HEK293 (cell line): ENCODE results near the gene DSCAM.

Experiments used
- CTCF ChIA-PET: fragments of 350-600 bp; formaldehyde crosslinking; extraction: SDS; loops from one replicate; lab custom pipeline; 2021; ENCODE audit warnings: antibody characterized with exemption; lab: Yijun Ruan, JAX
- POLR2A ChIA-PET: fragments of 300-600 bp; formaldehyde crosslinking; extraction: SDS; loops from one replicate; lab custom pipeline; 2020; ENCODE audit warnings: antibody characterized with exemption, inconsistent platforms; lab: Yijun Ruan, JAX
- H3K27ac ChIP-seq: fragments of 200-500 bp; sonication (Bioruptor generic); 2 replicates; pipeline ENCODE4 v1.5.1; 2014; ENCODE audit warnings: low read depth, low read length, control low read depth, inconsistent platforms; ENCODE audit errors: extremely low read depth
- H3K36me3 ChIP-seq, 2 experiments: fragments of 200-500 bp in 1 of 2; sonication (Bioruptor generic) in 1 of 2; 1 replicate in 1 of 2; 2 replicates in 1 of 2; pipeline ENCODE4 v1.5.1; 2014 to 2017; ENCODE audit warnings: inconsistent platforms in 2 of 2, low read length in 2 of 2; ENCODE audit not compliant: control insufficient read depth in 2 of 2, insufficient read depth in 1 of 2
- H3K4me1 ChIP-seq: fragments of 200-500 bp; sonication (Bioruptor generic); 2 replicates; pipeline ENCODE4 v1.5.1; 2014; ENCODE audit warnings: mild to moderate bottlenecking, low read length, inconsistent platforms; ENCODE audit not compliant: control insufficient read depth, insufficient read depth
- H3K4me3 ChIP-seq: 2 replicates; pipeline ENCODE4 v1.5.1; 2011; ENCODE audit warnings: low read depth, mild to moderate bottlenecking, control low read depth, low read length, moderate library complexity
- H3K9me3 ChIP-seq: fragments of 200-500 bp; sonication (Bioruptor generic); 2 replicates; pipeline ENCODE4 v1.5.1; 2014; ENCODE audit warnings: low read depth, low read length, inconsistent platforms; ENCODE audit not compliant: control insufficient read depth, insufficient read depth
- BCL11A ChIP-seq: fragments of 450-650 bp; formaldehyde crosslinking; IDR thresholded peaks from 2 replicates; pipeline ENCODE4 v1.5.1; 2016; ENCODE audit warnings: low read depth, missing biosample characterization, missing genetic modification characterization
- HOXC10 ChIP-seq: sonication (generic); formaldehyde crosslinking; IDR thresholded peaks from 2 replicates; pipeline ENCODE4 v1.8.1; 2023; ENCODE audit warnings: mild to moderate bottlenecking, missing genetic modification reagents
- KLF10 ChIP-seq: fragments of 450-650 bp; IDR thresholded peaks from 2 replicates; pipeline ENCODE4 v1.5.1; 2018; ENCODE audit warnings: missing biosample characterization, mild to moderate bottlenecking, missing genetic modification characterization
- KLF16 ChIP-seq: fragments of 450-650 bp; formaldehyde crosslinking; IDR thresholded peaks from 2 replicates; pipeline ENCODE4 v1.5.1; 2017; ENCODE audit warnings: missing biosample characterization, missing genetic modification characterization
- SALL2 ChIP-seq: fragments of 450-650 bp; formaldehyde crosslinking; IDR thresholded peaks from 2 replicates; pipeline ENCODE4 v1.5.0; 2017; ENCODE audit warnings: missing biosample characterization, mild to moderate bottlenecking, missing genetic modification characterization, borderline replicate concordance
- SP2 ChIP-seq: fragments of 450-650 bp; formaldehyde crosslinking; IDR thresholded peaks from 2 replicates; pipeline ENCODE4 v1.5.1; 2016; ENCODE audit warnings: missing biosample characterization, missing genetic modification characterization
- ZBTB17 ChIP-seq: fragments of 450-650 bp; formaldehyde crosslinking; IDR thresholded peaks from 2 replicates; pipeline ENCODE4 v1.5.1; 2016; ENCODE audit warnings: missing biosample characterization, missing genetic modification characterization
- ZFP37 ChIP-seq: fragments of 450-650 bp; formaldehyde crosslinking; IDR thresholded peaks from 2 replicates; pipeline ENCODE4 v1.5.1; 2016; ENCODE audit warnings: missing biosample characterization, missing genetic modification characterization
- ZNF184 ChIP-seq: fragments of 450-650 bp; IDR thresholded peaks from 2 replicates; pipeline ENCODE4 v1.5.1; 2018; ENCODE audit warnings: missing biosample characterization, mild to moderate bottlenecking, missing genetic modification characterization
- ZNF19 ChIP-seq: fragments of 450-650 bp; formaldehyde crosslinking; IDR thresholded peaks from 2 replicates; pipeline ENCODE4; 2016; ENCODE audit warnings: missing biosample characterization, missing genetic modification characterization, low read depth
- ZNF223 ChIP-seq: fragments of 450-650 bp; formaldehyde crosslinking; IDR thresholded peaks from 2 replicates; pipeline ENCODE4 v1.5.1; 2016; ENCODE audit warnings: missing biosample characterization, missing genetic modification characterization
- ZNF248 ChIP-seq: fragments of 450-650 bp; formaldehyde crosslinking; IDR thresholded peaks from 2 replicates; pipeline ENCODE4 v1.5.1; 2017; ENCODE audit warnings: missing biosample characterization, missing genetic modification characterization
- ZNF274 ChIP-seq, 2 experiments: fragments of 200-500 bp in 1 of 2; fragments of 450-650 bp in 1 of 2; sonication (Bioruptor generic) in 1 of 2; formaldehyde crosslinking in 1 of 2; IDR thresholded peaks; 2 replicates each; pipeline versions ENCODE4 v1.5.1 to v1.6.1; 2014 to 2016; ENCODE audit warnings: borderline replicate concordance in 1 of 2, inconsistent platforms in 1 of 2, low read length in 1 of 2, missing biosample characterization in 1 of 2, missing genetic modification characterization in 1 of 2
- ZNF366 ChIP-seq: fragments of 450-650 bp; formaldehyde crosslinking; conservative IDR thresholded peaks from 2 replicates; pipeline ENCODE4 v1.5.1; 2016; ENCODE audit warnings: missing biosample characterization, missing genetic modification characterization
- ZNF391 ChIP-seq: fragments of 450-650 bp; formaldehyde crosslinking; IDR thresholded peaks from 2 replicates; pipeline ENCODE4 v1.5.1; 2016; ENCODE audit warnings: low read depth, missing biosample characterization, missing genetic modification characterization, borderline replicate concordance
- ZNF426 ChIP-seq: fragments of 450-650 bp; formaldehyde crosslinking; IDR thresholded peaks from 2 replicates; pipeline ENCODE4 v1.5.1; 2017; ENCODE audit warnings: missing biosample characterization, missing genetic modification characterization, mild to moderate bottlenecking, inconsistent platforms, moderate library complexity
- ZNF514 ChIP-seq: fragments of 450-650 bp; formaldehyde crosslinking; IDR thresholded peaks from 2 replicates; pipeline ENCODE4 v1.5.1; 2016; ENCODE audit warnings: missing biosample characterization, missing genetic modification characterization
- ZSCAN23 ChIP-seq: fragments of 450-650 bp; formaldehyde crosslinking; IDR thresholded peaks from 2 replicates; pipeline ENCODE4 v1.5.1; 2016; ENCODE audit warnings: missing biosample characterization, missing genetic modification characterization
- TF ChIP-seq, protein P1 (sequence below): fragments of 450-650 bp; formaldehyde crosslinking; IDR thresholded peaks from 2 replicates; pipeline ENCODE4 v1.5.1; 2016; ENCODE audit warnings: missing biosample characterization, missing genetic modification characterization, low read depth
- TF ChIP-seq, protein P2 (sequence below): fragments of 450-650 bp; formaldehyde crosslinking; IDR thresholded peaks from 2 replicates; pipeline ENCODE4 v1.5.1; 2016; ENCODE audit warnings: missing biosample characterization, missing genetic modification characterization
- TF ChIP-seq, protein P3 (sequence below): fragments of 450-650 bp; formaldehyde crosslinking; IDR thresholded peaks from 2 replicates; pipeline ENCODE4 v1.5.1; 2016; ENCODE audit warnings: missing biosample characterization, missing genetic modification characterization, low read depth
- TF ChIP-seq, protein P4 (sequence below): fragments of 450-650 bp; formaldehyde crosslinking; IDR thresholded peaks from 2 replicates; pipeline ENCODE4 v1.5.1; 2016; ENCODE audit warnings: missing biosample characterization, missing genetic modification characterization
- TF ChIP-seq, protein P5 (sequence below): fragments of 450-650 bp; formaldehyde crosslinking; IDR thresholded peaks from 2 replicates; pipeline ENCODE4 v1.5.1; 2016; ENCODE audit warnings: missing biosample characterization, missing genetic modification characterization

DSCAM gene

DNA sequence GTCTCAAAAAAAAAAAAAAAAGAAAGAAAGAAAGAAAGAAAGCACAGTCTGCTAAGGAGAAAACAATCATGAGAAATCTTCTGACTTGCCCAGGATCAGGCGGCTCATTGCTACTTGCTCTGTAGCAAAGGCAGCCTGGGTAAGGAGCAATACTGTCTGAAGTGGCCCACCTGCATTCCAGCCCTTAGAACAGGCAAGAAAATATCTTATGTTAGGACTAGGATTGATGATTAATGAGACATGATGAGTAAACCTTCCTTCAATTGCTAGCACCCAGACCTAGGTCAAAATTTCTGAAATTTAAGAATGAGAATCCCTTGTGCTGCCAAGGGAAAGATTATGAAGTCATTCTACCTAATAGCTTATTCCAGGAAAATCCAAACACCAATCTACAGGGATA, 140.8 kb downstream of the DSCAM start:
- ChIA-PET POLR2A (no interaction called here), CTCF (interaction anchor here (0.7 kb wide), 1 partner anchor 40 kb away, joined by 4 read pairs; no protein-coding TSS in a partner anchor)
- H3K4me1 ChIP-seq, result no peaks in the 10 kb centered on the region
- no peaks in the 10 kb centered on the region for H3K36me3 ChIP-seq
- TF ChIP-seq ZNF184 (no peak), ZNF19 (tag by site-specific recombination) (no peak), SALL2 (tag by site-specific recombination) (no peak), BCL11A (tag by site-specific recombination) (no peak), ZNF366 (tag by site-specific recombination) (no peak), HOXC10 (no peak)
- TF ChIP-seq, protein P1, sequence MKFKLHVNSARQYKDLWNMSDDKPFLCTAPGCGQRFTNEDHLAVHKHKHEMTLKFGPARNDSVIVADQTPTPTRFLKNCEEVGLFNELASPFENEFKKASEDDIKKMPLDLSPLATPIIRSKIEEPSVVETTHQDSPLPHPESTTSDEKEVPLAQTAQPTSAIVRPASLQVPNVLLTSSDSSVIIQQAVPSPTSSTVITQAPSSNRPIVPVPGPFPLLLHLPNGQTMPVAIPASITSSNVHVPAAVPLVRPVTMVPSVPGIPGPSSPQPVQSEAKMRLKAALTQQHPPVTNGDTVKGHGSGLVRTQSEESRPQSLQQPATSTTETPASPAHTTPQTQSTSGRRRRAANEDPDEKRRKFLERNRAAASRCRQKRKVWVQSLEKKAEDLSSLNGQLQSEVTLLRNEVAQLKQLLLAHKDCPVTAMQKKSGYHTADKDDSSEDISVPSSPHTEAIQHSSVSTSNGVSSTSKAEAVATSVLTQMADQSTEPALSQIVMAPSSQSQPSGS (tag by site-specific recombination), result no peak
- H3K9me3 ChIP-seq, result no peaks in the 10 kb centered on the region
- no peak overlapping the region for H3K27ac ChIP-seq
- H3K4me3 ChIP-seq, result no peak overlapping the region

DNA sequence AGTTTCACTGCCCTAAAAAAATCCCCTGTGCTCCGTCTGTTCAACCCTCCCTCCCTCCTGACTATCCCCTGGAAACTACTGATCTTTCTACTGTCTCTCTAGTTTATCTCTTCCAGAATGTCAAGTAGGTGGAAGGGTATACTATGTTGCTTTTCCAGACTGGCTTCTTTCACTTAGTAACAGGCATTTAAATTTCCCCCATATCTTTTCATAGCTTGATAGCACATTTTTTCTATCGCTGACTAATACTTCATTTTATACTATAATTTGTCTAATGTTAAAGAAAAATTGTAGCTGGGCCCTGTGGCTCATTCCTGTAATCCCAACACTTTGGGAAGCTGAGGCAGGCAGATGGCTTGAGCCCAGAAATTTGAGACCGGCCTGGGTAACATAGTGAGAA, 142.8 kb downstream of the DSCAM start:
- H3K27ac ChIP-seq, result no peak overlapping the region
- H3K9me3 ChIP-seq, result no peaks in the 10 kb centered on the region
- H3K36me3 ChIP-seq, result no peaks in the 10 kb centered on the region
- CTCF ChIA-PET, result interaction anchor here (0.7 kb wide), 2 partner anchors 12 to 1425 kb away, joined by 3 read pairs; no protein-coding TSS in a partner anchor
- no peak overlapping the region for H3K4me3 ChIP-seq
- H3K4me1 ChIP-seq, result no peaks in the 10 kb centered on the region
- POLR2A ChIA-PET, result no interaction called here
- TF ChIP-seq ZNF514 (no peak), ZNF391 (no peak), ZNF223 (no peak), KLF16 (no peak), ZBTB17 (tag by site-specific recombination) (no peak), ZNF274 (IDR thresholded peaks at IDR 0.05; ENCODE audit: low read length) (no peak), ZNF274 (tag by site-specific recombination; IDR thresholded peaks at IDR 0.05; ENCODE audit: borderline replicate concordance) (no peak), ZNF248 (no peak), ZSCAN23 (tag by site-specific recombination) (no peak), KLF10 (tag by site-specific recombination) (no peak), SP2 (tag by site-specific recombination) (no peak), ZFP37 (tag by site-specific recombination) (no peak), ZNF426 (tag by site-specific recombination) (no peak)
- TF ChIP-seq, protein P2, sequence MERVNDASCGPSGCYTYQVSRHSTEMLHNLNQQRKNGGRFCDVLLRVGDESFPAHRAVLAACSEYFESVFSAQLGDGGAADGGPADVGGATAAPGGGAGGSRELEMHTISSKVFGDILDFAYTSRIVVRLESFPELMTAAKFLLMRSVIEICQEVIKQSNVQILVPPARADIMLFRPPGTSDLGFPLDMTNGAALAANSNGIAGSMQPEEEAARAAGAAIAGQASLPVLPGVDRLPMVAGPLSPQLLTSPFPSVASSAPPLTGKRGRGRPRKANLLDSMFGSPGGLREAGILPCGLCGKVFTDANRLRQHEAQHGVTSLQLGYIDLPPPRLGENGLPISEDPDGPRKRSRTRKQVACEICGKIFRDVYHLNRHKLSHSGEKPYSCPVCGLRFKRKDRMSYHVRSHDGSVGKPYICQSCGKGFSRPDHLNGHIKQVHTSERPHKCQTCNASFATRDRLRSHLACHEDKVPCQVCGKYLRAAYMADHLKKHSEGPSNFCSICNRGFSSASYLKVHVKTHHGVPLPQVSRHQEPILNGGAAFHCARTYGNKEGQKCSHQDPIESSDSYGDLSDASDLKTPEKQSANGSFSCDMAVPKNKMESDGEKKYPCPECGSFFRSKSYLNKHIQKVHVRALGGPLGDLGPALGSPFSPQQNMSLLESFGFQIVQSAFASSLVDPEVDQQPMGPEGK, result no peak
- TF ChIP-seq, protein P3, sequence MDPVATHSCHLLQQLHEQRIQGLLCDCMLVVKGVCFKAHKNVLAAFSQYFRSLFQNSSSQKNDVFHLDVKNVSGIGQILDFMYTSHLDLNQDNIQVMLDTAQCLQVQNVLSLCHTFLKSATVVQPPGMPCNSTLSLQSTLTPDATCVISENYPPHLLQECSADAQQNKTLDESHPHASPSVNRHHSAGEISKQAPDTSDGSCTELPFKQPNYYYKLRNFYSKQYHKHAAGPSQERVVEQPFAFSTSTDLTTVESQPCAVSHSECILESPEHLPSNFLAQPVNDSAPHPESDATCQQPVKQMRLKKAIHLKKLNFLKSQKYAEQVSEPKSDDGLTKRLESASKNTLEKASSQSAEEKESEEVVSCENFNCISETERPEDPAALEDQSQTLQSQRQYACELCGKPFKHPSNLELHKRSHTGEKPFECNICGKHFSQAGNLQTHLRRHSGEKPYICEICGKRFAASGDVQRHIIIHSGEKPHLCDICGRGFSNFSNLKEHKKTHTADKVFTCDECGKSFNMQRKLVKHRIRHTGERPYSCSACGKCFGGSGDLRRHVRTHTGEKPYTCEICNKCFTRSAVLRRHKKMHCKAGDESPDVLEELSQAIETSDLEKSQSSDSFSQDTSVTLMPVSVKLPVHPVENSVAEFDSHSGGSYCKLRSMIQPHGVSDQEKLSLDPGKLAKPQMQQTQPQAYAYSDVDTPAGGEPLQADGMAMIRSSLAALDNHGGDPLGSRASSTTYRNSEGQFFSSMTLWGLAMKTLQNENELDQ (tag by site-specific recombination), result no peak
- TF ChIP-seq, protein P4, sequence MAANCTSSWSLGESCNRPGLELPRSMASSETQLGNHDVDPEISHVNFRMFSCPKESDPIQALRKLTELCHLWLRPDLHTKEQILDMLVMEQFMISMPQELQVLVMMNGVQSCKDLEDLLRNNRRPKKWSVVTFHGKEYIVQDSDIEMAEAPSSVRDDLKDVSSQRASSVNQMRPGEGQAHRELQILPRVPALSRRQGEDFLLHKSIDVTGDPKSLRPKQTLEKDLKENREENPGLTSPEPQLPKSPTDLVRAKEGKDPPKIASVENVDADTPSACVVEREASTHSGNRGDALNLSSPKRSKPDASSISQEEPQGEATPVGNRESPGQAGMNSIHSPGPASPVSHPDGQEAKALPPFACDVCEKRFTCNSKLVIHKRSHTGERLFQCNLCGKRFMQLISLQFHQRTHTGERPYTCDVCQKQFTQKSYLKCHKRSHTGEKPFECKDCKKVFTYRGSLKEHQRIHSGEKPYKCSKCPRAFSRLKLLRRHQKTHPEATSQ (tag by site-specific recombination), result no peak
- TF ChIP-seq, protein P5, sequence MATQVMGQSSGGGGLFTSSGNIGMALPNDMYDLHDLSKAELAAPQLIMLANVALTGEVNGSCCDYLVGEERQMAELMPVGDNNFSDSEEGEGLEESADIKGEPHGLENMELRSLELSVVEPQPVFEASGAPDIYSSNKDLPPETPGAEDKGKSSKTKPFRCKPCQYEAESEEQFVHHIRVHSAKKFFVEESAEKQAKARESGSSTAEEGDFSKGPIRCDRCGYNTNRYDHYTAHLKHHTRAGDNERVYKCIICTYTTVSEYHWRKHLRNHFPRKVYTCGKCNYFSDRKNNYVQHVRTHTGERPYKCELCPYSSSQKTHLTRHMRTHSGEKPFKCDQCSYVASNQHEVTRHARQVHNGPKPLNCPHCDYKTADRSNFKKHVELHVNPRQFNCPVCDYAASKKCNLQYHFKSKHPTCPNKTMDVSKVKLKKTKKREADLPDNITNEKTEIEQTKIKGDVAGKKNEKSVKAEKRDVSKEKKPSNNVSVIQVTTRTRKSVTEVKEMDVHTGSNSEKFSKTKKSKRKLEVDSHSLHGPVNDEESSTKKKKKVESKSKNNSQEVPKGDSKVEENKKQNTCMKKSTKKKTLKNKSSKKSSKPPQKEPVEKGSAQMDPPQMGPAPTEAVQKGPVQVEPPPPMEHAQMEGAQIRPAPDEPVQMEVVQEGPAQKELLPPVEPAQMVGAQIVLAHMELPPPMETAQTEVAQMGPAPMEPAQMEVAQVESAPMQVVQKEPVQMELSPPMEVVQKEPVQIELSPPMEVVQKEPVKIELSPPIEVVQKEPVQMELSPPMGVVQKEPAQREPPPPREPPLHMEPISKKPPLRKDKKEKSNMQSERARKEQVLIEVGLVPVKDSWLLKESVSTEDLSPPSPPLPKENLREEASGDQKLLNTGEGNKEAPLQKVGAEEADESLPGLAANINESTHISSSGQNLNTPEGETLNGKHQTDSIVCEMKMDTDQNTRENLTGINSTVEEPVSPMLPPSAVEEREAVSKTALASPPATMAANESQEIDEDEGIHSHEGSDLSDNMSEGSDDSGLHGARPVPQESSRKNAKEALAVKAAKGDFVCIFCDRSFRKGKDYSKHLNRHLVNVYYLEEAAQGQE (tag by site-specific recombination), result no peak
